Lung (tissue), 12 donors: ENCODE data around the gene SUPT6H. TPM values are rescaled to one million over a fixed set of nuclear protein-coding genes. Genes with fewer than 3 reads are reported as not detected.

Source experiments
- ATAC-seq: fragments of 200-7000 bp; cut with Tn5 transposase; one replicate; pipeline ENCODE4 v1.9.1; 2020; ENCODE audit warnings: moderate number of reproducible peaks; ENCODE audit not compliant: insufficient read depth, low FRiP score
- DNase-seq, 3 donors: peaks; one replicate each; pipeline ENCODE4 v3.0.0-alpha.2; 2013 to 2017
- H3K27ac ChIP-seq, 2 donors: one replicate each; pipeline ENCODE4 v1.5.1; 2013; ENCODE audit warnings: mild to moderate bottlenecking in 2 of 2, moderate library complexity in 2 of 2, control low read depth in 1 of 2, inconsistent platforms in 1 of 2, low read depth in 1 of 2, low read length in 1 of 2
- H3K27me3 ChIP-seq, 3 donors: one replicate each; pipeline ENCODE4 v1.5.1; 2013; ENCODE audit warnings: low read length in 2 of 3; ENCODE audit not compliant: control insufficient read depth in 3 of 3, insufficient read depth in 3 of 3
- H3K36me3 ChIP-seq, 4 donors: one replicate each; pipeline ENCODE4 v1.5.1; 2013; ENCODE audit warnings: low read length in 4 of 4, mild to moderate bottlenecking in 1 of 4, moderate library complexity in 1 of 4; ENCODE audit not compliant: control insufficient read depth in 4 of 4, insufficient read depth in 4 of 4
- H3K4me1 ChIP-seq, 5 donors: one replicate each; pipeline ENCODE4 v1.5.1; 2013; ENCODE audit warnings: low read length in 5 of 5, mild to moderate bottlenecking in 2 of 5, moderate library complexity in 1 of 5; ENCODE audit not compliant: control insufficient read depth in 5 of 5, insufficient read depth in 5 of 5
- H3K4me3 ChIP-seq: one replicate; pipeline ENCODE4 v1.5.1; 2013; ENCODE audit warnings: mild to moderate bottlenecking, control low read depth, moderate library complexity
- H3K9ac ChIP-seq, 2 donors: one replicate each; pipeline ENCODE4 v1.5.1; 2013; ENCODE audit warnings: low read length in 2 of 2, control low read depth in 1 of 2; ENCODE audit not compliant: insufficient read depth in 1 of 2
- H3K9me3 ChIP-seq, 4 donors: one replicate each; pipeline ENCODE4 v1.5.1; 2013; ENCODE audit warnings: low read length in 3 of 4, mild to moderate bottlenecking in 1 of 4, moderate library complexity in 1 of 4; ENCODE audit not compliant: control insufficient read depth in 4 of 4, insufficient read depth in 3 of 4
- CTCF ChIP-seq: IDR thresholded peaks from 2 replicates; pipeline ENCODE4 v1.5.1; 2012; ENCODE audit warnings: mild to moderate bottlenecking; ENCODE audit errors: control extremely low read depth, extremely low read depth
- WGBS, 2 donors: extraction: QIAGEN DNeasy Blood & Tissue Kit; methylation state at CpG; one replicate each; pipeline ENCODE4 v1.1.7; 2013; 5-methylcytosine and 5-hydroxymethylcytosine counted together
- polyA plus RNA-seq, 2 donors: library from polyadenylated mRNA; stranded (reverse); fragments of 200-250 nt; gene quantifications; one replicate each; pipeline ENCODE4 v1.2.1, GENCODE V29; 2013
- total RNA-seq, 2 donors: library from RNA; depleted of rRNA in 1 of 2; stranded (reverse); fragments of >200 nt in 1 of 2; gene quantifications; one replicate each; pipeline ENCODE4 v1.2.1, GENCODE V29; 2014 to 2021
- donor health status: control.
- donor health status: control.
- donor health status: Bipolar disorder and iron deficiency.
- donor health status: healthy.
- donor health status: DM: yes; HTN: yes; CAD: no.

Gene SUPT6H
- total and polyA plus RNA-seq, 4 donors = 27.5 to 96.4 (median 48.6) TPM

GRCh38 chr17:28641579-28641978, 20.4 kb upstream of the SUPT6H start:
- H3K27me3 ChIP-seq = no peaks in the 10 kb centered on the region
- no peak overlapping the region for H3K9ac ChIP-seq
- H3K27ac ChIP-seq = no peak overlapping the region
- H3K9me3 ChIP-seq = no peaks in the 10 kb centered on the region
- H3K36me3 ChIP-seq = peaks cover 42 to 54% (median 46%) of the 10 kb centered on the region in 4 donors
- DNase-seq = no peak
- 90 to 99% methylated on average over 2 of the region's 2 CpGs for WGBS, 2 donors
- peaks cover 4 to 19% (median 8%) of the 10 kb centered on the region in 5 donors for H3K4me1 ChIP-seq
- no peak for ATAC-seq
- no peak overlapping the region for H3K4me3 ChIP-seq
- no peak for TF ChIP-seq CTCF

GRCh38 chr17:28643983-28644786, 17.8 kb upstream of the SUPT6H start:
- Histone ChIP-seq H3K4me1 (peaks cover 4 to 21% (median 8%) of the 10 kb centered on the region in 5 donors), H3K9me3 (no peaks in the 10 kb centered on the region), H3K4me3 (peak overlapping the region; percentile 89), H3K27ac (peak overlapping the region; percentile 47 to 86), H3K9ac (peak overlapping the region; percentile 43 to 60), H3K36me3 (peaks cover 24 to 40% (median 34%) of the 10 kb centered on the region in 4 donors), H3K27me3 (no peaks in the 10 kb centered on the region)
- ATAC-seq = peak; percentile 21
- TF ChIP-seq CTCF = peak; percentile 8
- DNase-seq = peak; percentile 24 to 44 (median 26)
- 1% methylated on average over 18 of the region's 18 CpGs for WGBS, 2 donors

GRCh38 chr17:28644787-28645575, 17.0 kb upstream of the SUPT6H start, which contains the start of gene BLTP2:
TSS of gene BLTP2 (minus strand) at chr17:28645158. CDS start at chr17:28645056, 102 bp downstream.
- Histone ChIP-seq H3K27ac (peak within 1 kb of the TSS; percentile 93 to 94), H3K4me1 (peaks cover 4 to 21% (median 8%) of the 10 kb centered on the region in 5 donors), H3K36me3 (peaks cover 16 to 34% (median 27%) of the 10 kb centered on the region in 4 donors), H3K9ac (peak within 1 kb of the TSS; percentile 60 to 61), H3K27me3 (no peaks in the 10 kb centered on the region), H3K9me3 (no peaks in the 10 kb centered on the region), H3K4me3 (peak within 1 kb of the TSS; percentile 89)
- DNase-seq = peak; percentile 96 to 98 (median 96)
- 0% methylated on average over 72 to 89 of the region's 89 CpGs for WGBS, 2 donors
- TF ChIP-seq CTCF = no peak
- ATAC-seq = peak; percentile 98
